ENCODE results near the gene KLHL25.

KLHL25 gene

GRCh38 chr15:85772668-85773067 lies 22.1 kb downstream of the KLHL25 start:
- no peak for DNase-seq

GRCh38 chr15:85771781-85772445 lies 22.8 kb downstream of the KLHL25 start:
- DNase-seq: no peak

- no peak for DNase-seq
Observed at GRCh38 chr15:85771271-85771670, 23.5 kb downstream of the KLHL25 start.

GRCh38 chr15:85770096-85771041 lies 24.4 kb downstream of the KLHL25 start:
- DNase-seq: no peak

- DNase-seq: no peak
Observed at GRCh38 chr15:85769182-85769900, 25.4 kb downstream of the KLHL25 start.

- no peak for DNase-seq
Observed at GRCh38 chr15:85768595-85769168, 26.0 kb downstream of the KLHL25 start.

GRCh38 chr15:85767785-85768529 lies 26.8 kb downstream of the KLHL25 start:
- DNase-seq: no peak

GRCh38 chr15:85766001-85766831 lies 28.5 kb downstream of the KLHL25 start:
- DNase-seq: no peak

- no peak for DNase-seq
Observed at GRCh38 chr15:85764649-85765277, 30.0 kb downstream of the KLHL25 start.

GRCh38 chr15:85763673-85764633 lies 30.8 kb downstream of the KLHL25 start:
- DNase-seq: no peak

GRCh38 chr15:85763157-85763556 lies 31.6 kb downstream of the KLHL25 start:
- DNase-seq: no peak

- DNase-seq: no peak
Observed at GRCh38 chr15:85762756-85763127, 32.0 kb downstream of the KLHL25 start.

GRCh38 chr15:85762039-85762755 lies 32.5 kb downstream of the KLHL25 start:
- no peak for DNase-seq

GRCh38 chr15:85761635-85762034 lies 33.1 kb downstream of the KLHL25 start:
- DNase-seq: no peak

- DNase-seq: no peak
Observed at GRCh38 chr15:85760531-85761371, 34.0 kb downstream of the KLHL25 start.

GRCh38 chr15:85760049-85760448 lies 34.7 kb downstream of the KLHL25 start:
- DNase-seq: no peak

GRCh38 chr15:85759376-85759775 lies 35.3 kb downstream of the KLHL25 start:
- DNase-seq: no peak

- no peak for DNase-seq
Observed at GRCh38 chr15:85758655-85758978, 36.1 kb downstream of the KLHL25 start.

Measured in NCI-H446 treated with DMSO at 0.1 percent for 48 hours (cell line).